Measurements from ENCODE around the gene CA10. TPM values are rescaled to one million over a fixed set of nuclear protein-coding genes. Genes with fewer than 3 reads are reported as not detected.

Gene CA10
- total RNA-seq, 6 experiments from 2014 or later: not detected

- TF ChIP-seq, protein P1, sequence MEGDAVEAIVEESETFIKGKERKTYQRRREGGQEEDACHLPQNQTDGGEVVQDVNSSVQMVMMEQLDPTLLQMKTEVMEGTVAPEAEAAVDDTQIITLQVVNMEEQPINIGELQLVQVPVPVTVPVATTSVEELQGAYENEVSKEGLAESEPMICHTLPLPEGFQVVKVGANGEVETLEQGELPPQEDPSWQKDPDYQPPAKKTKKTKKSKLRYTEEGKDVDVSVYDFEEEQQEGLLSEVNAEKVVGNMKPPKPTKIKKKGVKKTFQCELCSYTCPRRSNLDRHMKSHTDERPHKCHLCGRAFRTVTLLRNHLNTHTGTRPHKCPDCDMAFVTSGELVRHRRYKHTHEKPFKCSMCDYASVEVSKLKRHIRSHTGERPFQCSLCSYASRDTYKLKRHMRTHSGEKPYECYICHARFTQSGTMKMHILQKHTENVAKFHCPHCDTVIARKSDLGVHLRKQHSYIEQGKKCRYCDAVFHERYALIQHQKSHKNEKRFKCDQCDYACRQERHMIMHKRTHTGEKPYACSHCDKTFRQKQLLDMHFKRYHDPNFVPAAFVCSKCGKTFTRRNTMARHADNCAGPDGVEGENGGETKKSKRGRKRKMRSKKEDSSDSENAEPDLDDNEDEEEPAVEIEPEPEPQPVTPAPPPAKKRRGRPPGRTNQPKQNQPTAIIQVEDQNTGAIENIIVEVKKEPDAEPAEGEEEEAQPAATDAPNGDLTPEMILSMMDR (IDR thresholded peaks at IDR 0.05): no peak
- TF ChIP-seq POLR2A (IDR thresholded peaks at IDR 0.05): no peak
- H3K9me3 ChIP-seq: no peaks in the 10 kb centered on the region
- WGBS (ENCODE audit: insufficient coverage, low coverage, low lambda C conversion rate, missing lambda C conversion rate): 81% methylated on average over 2 of the region's 2 CpGs
- ATAC-seq (no peak), DNase-seq (no peak)
- H3K4me1 ChIP-seq: no peaks in the 10 kb centered on the region
- H3K27me3 ChIP-seq: no peaks in the 10 kb centered on the region
- no peak overlapping the region for H3K4me3 ChIP-seq
- H3K27ac ChIP-seq: no peak overlapping the region
- no peaks in the 10 kb centered on the region for H3K36me3 ChIP-seq
- intact Hi-C loops (cut with DNase I): no loop called here
Measured at GRCh38 chr17:51598824-51599223, 559.7 kb downstream of the CA10 start.

- H3K27ac ChIP-seq: no peak overlapping the region
- 77% methylated on average over 4 of the region's 4 CpGs for WGBS (ENCODE audit: insufficient coverage, low coverage, low lambda C conversion rate, missing lambda C conversion rate)
- TF ChIP-seq, protein P1 (IDR thresholded peaks at IDR 0.05): no peak
- no peak for TF ChIP-seq POLR2A (IDR thresholded peaks at IDR 0.05)
- no peak for DNase-seq
- no peak for ATAC-seq
- H3K4me3 ChIP-seq: no peak overlapping the region
- no peaks in the 10 kb centered on the region for H3K4me1 ChIP-seq
- H3K27me3 ChIP-seq: no peaks in the 10 kb centered on the region
- intact Hi-C loops (cut with DNase I): no loop called here
- no peaks in the 10 kb centered on the region for H3K9me3 ChIP-seq
- H3K36me3 ChIP-seq: no peaks in the 10 kb centered on the region
Measured at GRCh38 chr17:51597345-51597744, 561.2 kb downstream of the CA10 start.

DNA sequence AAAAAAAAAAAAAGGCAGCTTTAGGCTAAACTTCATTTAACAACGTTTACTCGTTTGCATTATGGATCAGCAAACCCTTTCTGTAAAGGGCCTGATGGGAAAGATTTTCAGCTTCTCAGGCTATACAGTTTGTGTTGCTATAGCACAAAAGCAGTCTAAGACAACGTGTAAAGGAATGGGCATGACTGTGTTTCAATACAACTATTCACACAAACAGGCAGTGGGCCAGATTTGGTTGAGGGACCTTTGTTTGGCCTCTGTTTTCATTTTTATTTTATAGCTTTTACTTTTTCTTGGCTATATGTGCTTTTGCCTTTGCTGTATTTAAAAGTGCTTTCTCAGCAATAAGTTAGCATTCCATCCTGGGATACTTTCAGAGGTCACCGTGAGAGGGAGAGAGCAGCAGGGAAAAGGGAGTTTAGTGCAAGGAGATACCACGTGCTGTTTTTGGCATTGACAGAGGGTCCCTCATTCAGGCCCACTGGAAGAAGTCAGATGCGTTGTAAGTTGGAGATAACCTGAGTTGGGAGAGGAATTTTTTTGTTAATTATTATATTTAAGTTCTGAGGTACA is 562.6 kb downstream of the CA10 start:
- intact Hi-C loops (cut with DNase I): no loop called here
- DNase-seq: no peak
- 65% methylated on average over 6 of the region's 6 CpGs for WGBS (ENCODE audit: insufficient coverage, low coverage, low lambda C conversion rate, missing lambda C conversion rate)

GRCh38 chr17:51590071-51590656 is 568.4 kb downstream of the CA10 start:
- ATAC-seq (no peak), DNase-seq (no peak)
- TF ChIP-seq POLR2A (IDR thresholded peaks at IDR 0.05): no peak
- TF ChIP-seq, protein P1 (IDR thresholded peaks at IDR 0.05): no peak
- 74% methylated on average over 4 of the region's 4 CpGs for WGBS (ENCODE audit: insufficient coverage, low coverage, low lambda C conversion rate, missing lambda C conversion rate)
- no peaks in the 10 kb centered on the region for H3K36me3 ChIP-seq
- no peaks in the 10 kb centered on the region for H3K27me3 ChIP-seq
- intact Hi-C loops (cut with DNase I): no loop called here
- no peaks in the 10 kb centered on the region for H3K4me1 ChIP-seq
- no peak overlapping the region for H3K4me3 ChIP-seq
- H3K9me3 ChIP-seq: no peaks in the 10 kb centered on the region
- no peak overlapping the region for H3K27ac ChIP-seq

More for the DNA sequence above, 562.6 kb downstream of the CA10 start:
- no peak for TF ChIP-seq POLR2A (IDR thresholded peaks at IDR 0.05)
- TF ChIP-seq, protein P1 (IDR thresholded peaks at IDR 0.05): no peak
- no peaks in the 10 kb centered on the region for H3K27me3 ChIP-seq
- no peaks in the 10 kb centered on the region for H3K9me3 ChIP-seq
- no peaks in the 10 kb centered on the region for H3K36me3 ChIP-seq
- ATAC-seq: no peak
- H3K4me3 ChIP-seq: no peak overlapping the region
- H3K27ac ChIP-seq: no peak overlapping the region
- H3K4me1 ChIP-seq: no peaks in the 10 kb centered on the region

Data from right lobe of liver (tissue), 6 donors.